ENCODE results near the gene CUL2.

DNA sequence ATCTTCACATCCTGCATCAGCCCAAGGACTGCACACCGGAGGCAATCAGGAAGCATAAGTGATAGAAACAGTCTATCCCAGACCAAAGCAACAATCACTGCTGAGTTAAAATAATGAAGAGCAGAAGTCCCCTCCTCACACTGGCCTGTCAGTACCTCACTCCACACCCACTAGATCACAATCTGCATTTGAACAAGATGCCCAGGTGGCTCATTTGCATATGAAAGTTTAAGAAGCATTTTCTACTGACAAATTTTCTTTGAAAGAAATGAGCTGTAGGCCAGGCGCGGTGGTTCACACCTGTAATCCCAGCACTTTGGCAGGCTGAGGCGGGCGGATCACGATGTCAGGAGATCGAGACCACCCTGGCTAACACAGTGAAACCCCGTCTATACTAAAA lies 77.4 kb downstream of the CUL2 start:
- TF ChIP-seq, protein P1, sequence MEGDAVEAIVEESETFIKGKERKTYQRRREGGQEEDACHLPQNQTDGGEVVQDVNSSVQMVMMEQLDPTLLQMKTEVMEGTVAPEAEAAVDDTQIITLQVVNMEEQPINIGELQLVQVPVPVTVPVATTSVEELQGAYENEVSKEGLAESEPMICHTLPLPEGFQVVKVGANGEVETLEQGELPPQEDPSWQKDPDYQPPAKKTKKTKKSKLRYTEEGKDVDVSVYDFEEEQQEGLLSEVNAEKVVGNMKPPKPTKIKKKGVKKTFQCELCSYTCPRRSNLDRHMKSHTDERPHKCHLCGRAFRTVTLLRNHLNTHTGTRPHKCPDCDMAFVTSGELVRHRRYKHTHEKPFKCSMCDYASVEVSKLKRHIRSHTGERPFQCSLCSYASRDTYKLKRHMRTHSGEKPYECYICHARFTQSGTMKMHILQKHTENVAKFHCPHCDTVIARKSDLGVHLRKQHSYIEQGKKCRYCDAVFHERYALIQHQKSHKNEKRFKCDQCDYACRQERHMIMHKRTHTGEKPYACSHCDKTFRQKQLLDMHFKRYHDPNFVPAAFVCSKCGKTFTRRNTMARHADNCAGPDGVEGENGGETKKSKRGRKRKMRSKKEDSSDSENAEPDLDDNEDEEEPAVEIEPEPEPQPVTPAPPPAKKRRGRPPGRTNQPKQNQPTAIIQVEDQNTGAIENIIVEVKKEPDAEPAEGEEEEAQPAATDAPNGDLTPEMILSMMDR (IDR thresholded peaks at IDR 0.05; ENCODE audit: insufficient read depth, low read length, poor library complexity, severe bottlenecking): no peak
- TF ChIP-seq EZH2phosphoT487 (conservative IDR thresholded peaks at IDR 0.05; ENCODE audit: low read length): no peak
